ENCODE data around the gene PIEZO1. TPM values are rescaled to one million over a fixed set of nuclear protein-coding genes. Genes with fewer than 3 reads are reported as not detected.

PIEZO1 gene
- polyA plus RNA-seq, 1 experiment, result 47.0 TPM

GRCh38 chr16:88798772-88799455, 13.9 kb upstream of the PIEZO1 start:
- POLR2A ChIA-PET, result no interaction called here
- no peak for DNase-seq (ENCODE audit: low read depth, low spot score)

GRCh38 chr16:88798073-88798472, 13.1 kb upstream of the PIEZO1 start:
- no peak for TF ChIP-seq CTCF (IDR thresholded peaks at IDR 0.05; ENCODE audit: low read depth, low read length)
- no peak overlapping the region for H3K4me3 ChIP-seq (ENCODE audit: low read depth, low read length)
- no peaks in the 10 kb centered on the region for H3K27me3 ChIP-seq (ENCODE audit: control insufficient read depth, insufficient read depth, low read length)
- no peak overlapping the region for H3K27ac ChIP-seq (ENCODE audit: low read depth, low read length)
- CTCF ChIA-PET, result interaction anchor here (0.6 kb wide), 1 partner anchor 61 kb away, joined by 4 read pairs; no protein-coding TSS in a partner anchor
- POLR2A ChIA-PET, result no interaction called here
- no peaks in the 10 kb centered on the region; the same call in 1 of the 2 replicates for H3K9me3 ChIP-seq (ENCODE audit: control insufficient read depth, insufficient read depth, low read length)
- DNase-seq (ENCODE audit: low read depth, low spot score), result no peak

More at GRCh38 chr16:88798772-88799455, 13.9 kb upstream of the PIEZO1 start:
- Histone ChIP-seq H3K9me3 (ENCODE audit: control insufficient read depth, insufficient read depth, low read length) (no peaks in the 10 kb centered on the region; the same call in 1 of the 2 replicates), H3K4me3 (ENCODE audit: low read depth, low read length) (no peak overlapping the region), H3K27ac (ENCODE audit: low read depth, low read length) (no peak overlapping the region), H3K27me3 (ENCODE audit: control insufficient read depth, insufficient read depth, low read length) (no peaks in the 10 kb centered on the region)
- CTCF ChIA-PET, result interaction anchor here (0.7 to 1.9 kb wide), 2 partner anchors 56 to 61 kb away, joined by 3 to 4 read pairs; no protein-coding TSS in a partner anchor
- TF ChIP-seq CTCF (IDR thresholded peaks at IDR 0.05; ENCODE audit: low read depth, low read length), result no peak

GRCh38 chr16:88796278-88796677, 11.3 kb upstream of the PIEZO1 start:
- no peak for TF ChIP-seq CTCF (IDR thresholded peaks at IDR 0.05; ENCODE audit: low read depth, low read length)
- no peaks in the 10 kb centered on the region for H3K27me3 ChIP-seq (ENCODE audit: control insufficient read depth, insufficient read depth, low read length)
- ChIA-PET POLR2A (interaction anchor here (0.7 kb wide), 1 partner anchor 23 kb away, joined by 3 read pairs; no protein-coding TSS in a partner anchor), CTCF (interaction anchor here (1.0 kb wide), 1 partner anchor 53 kb away, joined by 3 read pairs; no protein-coding TSS in a partner anchor)
- no peak overlapping the region for H3K4me3 ChIP-seq (ENCODE audit: low read depth, low read length)
- no peak for DNase-seq (ENCODE audit: low read depth, low spot score)
- H3K9me3 ChIP-seq (ENCODE audit: control insufficient read depth, insufficient read depth, low read length), result no peaks in the 10 kb centered on the region; the same call in 1 of the 2 replicates
- H3K27ac ChIP-seq (ENCODE audit: low read depth, low read length), result no peak overlapping the region

- no peak overlapping the region for H3K4me3 ChIP-seq (ENCODE audit: low read depth, low read length)
- ChIA-PET POLR2A (no interaction called here), CTCF (interaction anchor here (1.0 to 1.5 kb wide), 2 partner anchors 56 to 374 kb away, joined by 3 to 4 read pairs; no protein-coding TSS in a partner anchor)
- no peak overlapping the region for H3K27ac ChIP-seq (ENCODE audit: low read depth, low read length)
- H3K27me3 ChIP-seq (ENCODE audit: control insufficient read depth, insufficient read depth, low read length), result no peaks in the 10 kb centered on the region
- no peak for DNase-seq (ENCODE audit: low read depth, low spot score)
- no peaks in the 10 kb centered on the region; the same call in 1 of the 2 replicates for H3K9me3 ChIP-seq (ENCODE audit: control insufficient read depth, insufficient read depth, low read length)
- TF ChIP-seq CTCF (IDR thresholded peaks at IDR 0.05; ENCODE audit: low read depth, low read length), result no peak
Measured at GRCh38 chr16:88793251-88793954, 8.4 kb upstream of the PIEZO1 start.
